ENCODE measurements around the gene PLCXD3. TPM values are rescaled to one million over a fixed set of nuclear protein-coding genes. Genes with fewer than 3 reads are reported as not detected.

The PLCXD3 gene
- total and polyA plus RNA-seq, 9 donors, result 0.05 to 0.23 (median 0.09) TPM

GRCh38 chr5:41364346-41364745 lies 146.1 kb downstream of the PLCXD3 start:
- Histone ChIP-seq H3K4me3 (ENCODE audit: low read length) (no peak overlapping the region), H3K36me3 (ENCODE audit: control insufficient read depth, insufficient read depth, low read length) (no peaks in the 10 kb centered on the region), H3K27ac (ENCODE audit: low read length) (no peak overlapping the region), H3K4me1 (ENCODE audit: control insufficient read depth, insufficient read depth, low read length) (peaks cover 3% of the 10 kb centered on the region), H3K27me3 (ENCODE audit: control insufficient read depth, insufficient read depth, low read length) (no peaks in the 10 kb centered on the region), H3K9me3 (replicated peaks; ENCODE audit: control insufficient read depth, low read depth, low read length) (no peaks in the 10 kb centered on the region)
- WGBS (ENCODE audit: insufficient coverage), result no CpG with 5 or more reads among the region's 1 CpG
- DNase-seq, result peak; percentile 84

DNA sequence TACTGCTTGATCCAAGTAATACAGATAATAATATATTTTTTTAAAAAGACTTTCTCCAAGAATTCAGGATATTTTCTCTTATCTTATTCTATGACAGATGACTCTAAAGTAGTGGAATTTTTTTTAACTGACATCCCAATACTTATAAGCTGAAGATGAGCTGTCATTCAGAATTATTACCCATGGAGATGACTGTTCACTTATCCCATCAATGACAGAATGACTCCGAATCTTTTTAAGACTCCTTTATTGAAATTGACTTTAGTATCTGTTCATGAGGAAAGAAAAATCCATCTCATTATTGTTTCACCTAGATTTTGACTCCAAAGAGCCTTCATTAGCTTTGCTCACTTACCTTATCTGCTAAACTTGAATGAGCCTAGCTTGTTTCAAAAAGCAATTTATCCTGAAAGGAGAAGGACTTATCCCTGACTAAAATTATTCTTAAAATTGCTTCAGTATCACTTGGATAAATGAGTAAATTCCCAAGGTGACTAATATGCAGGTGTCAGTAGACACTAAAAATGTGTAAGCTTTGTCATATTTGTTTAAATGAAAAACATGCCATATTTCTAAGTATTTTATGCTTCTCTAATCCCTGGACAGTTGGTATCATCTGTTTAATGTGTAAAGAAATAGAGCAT lies 146.9 kb downstream of the PLCXD3 start:
- Histone ChIP-seq H3K27ac (ENCODE audit: low read length) (no peak overlapping the region), H3K4me1 (ENCODE audit: control insufficient read depth, insufficient read depth, low read length) (peaks cover 3% of the 10 kb centered on the region), H3K36me3 (ENCODE audit: control insufficient read depth, insufficient read depth, low read length) (no peaks in the 10 kb centered on the region), H3K27me3 (ENCODE audit: control insufficient read depth, insufficient read depth, low read length) (no peaks in the 10 kb centered on the region), H3K4me3 (ENCODE audit: low read length) (no peak overlapping the region), H3K9me3 (replicated peaks; ENCODE audit: control insufficient read depth, low read depth, low read length) (no peaks in the 10 kb centered on the region)
- DNase-seq, result no peak
- no CpG with 5 or more reads among the region's 1 CpG for WGBS (ENCODE audit: insufficient coverage)

- H3K27ac ChIP-seq (ENCODE audit: low read length), result no peak overlapping the region
- no peaks in the 10 kb centered on the region for H3K36me3 ChIP-seq (ENCODE audit: control insufficient read depth, insufficient read depth, low read length)
- no peaks in the 10 kb centered on the region for H3K4me1 ChIP-seq (ENCODE audit: control insufficient read depth, insufficient read depth, low read length)
- H3K9me3 ChIP-seq (replicated peaks; ENCODE audit: control insufficient read depth, low read depth, low read length), result no peaks in the 10 kb centered on the region
- no peaks in the 10 kb centered on the region for H3K27me3 ChIP-seq (ENCODE audit: control insufficient read depth, insufficient read depth, low read length)
- DNase-seq, result no peak
- no peak overlapping the region for H3K4me3 ChIP-seq (ENCODE audit: low read length)
- WGBS (ENCODE audit: insufficient coverage), result 0% methylated on average over 1 of the region's 2 CpGs
These were observed 153.6 kb downstream of the PLCXD3 start for GRCh38 chr5:41356786-41357185.

DNA sequence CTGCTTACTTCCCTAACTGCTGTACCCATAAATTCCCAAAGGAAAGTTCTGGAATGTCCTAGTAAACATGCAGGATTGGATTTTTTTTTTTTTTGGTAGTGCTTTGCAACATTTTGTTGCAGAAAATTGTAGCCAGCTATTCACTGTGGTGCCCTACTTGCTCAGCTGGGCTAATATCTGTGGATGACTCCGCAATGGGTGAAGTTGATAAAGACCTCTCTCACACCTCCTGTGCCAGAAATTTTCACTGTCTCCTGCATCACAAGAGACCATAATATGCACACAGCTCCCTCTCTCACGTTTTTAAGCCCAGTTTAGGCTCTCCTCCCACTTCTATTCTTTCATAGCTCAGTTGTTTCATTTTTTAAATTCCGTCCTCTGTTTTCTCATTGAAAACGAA lies 160.6 kb downstream of the PLCXD3 start:
- 54% methylated on average over 2 of the region's 4 CpGs for WGBS (ENCODE audit: insufficient coverage)
- no peak overlapping the region for H3K27ac ChIP-seq (ENCODE audit: low read length)
- no peaks in the 10 kb centered on the region for H3K27me3 ChIP-seq (ENCODE audit: control insufficient read depth, insufficient read depth, low read length)
- H3K4me1 ChIP-seq (ENCODE audit: control insufficient read depth, insufficient read depth, low read length), result no peaks in the 10 kb centered on the region
- H3K4me3 ChIP-seq (ENCODE audit: low read length), result no peak overlapping the region
- H3K9me3 ChIP-seq (replicated peaks; ENCODE audit: control insufficient read depth, low read depth, low read length), result no peaks in the 10 kb centered on the region
- no peak for DNase-seq
- H3K36me3 ChIP-seq (ENCODE audit: control insufficient read depth, insufficient read depth, low read length), result no peaks in the 10 kb centered on the region

DNA sequence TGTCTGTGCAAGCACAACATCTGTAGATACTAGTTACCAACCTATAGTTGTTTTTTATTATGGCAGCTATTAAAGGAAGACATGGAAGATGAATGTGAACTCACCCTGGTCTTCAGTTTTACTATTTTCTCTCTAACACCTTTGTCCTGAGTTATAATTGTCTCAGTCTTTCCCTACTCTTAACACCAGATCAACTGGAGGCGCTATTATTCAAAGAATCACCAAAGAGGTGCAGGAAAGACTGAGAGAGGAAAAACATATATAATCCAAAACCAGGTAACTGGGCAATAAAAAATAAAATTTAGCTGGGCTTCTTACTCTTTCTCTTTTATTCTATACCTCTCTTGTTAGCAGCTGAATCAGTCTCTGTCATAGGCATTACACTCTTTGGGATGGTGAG lies 162.8 kb downstream of the PLCXD3 start:
- Histone ChIP-seq H3K27me3 (ENCODE audit: control insufficient read depth, insufficient read depth, low read length) (no peaks in the 10 kb centered on the region), H3K9me3 (replicated peaks; ENCODE audit: control insufficient read depth, low read depth, low read length) (no peaks in the 10 kb centered on the region), H3K27ac (ENCODE audit: low read length) (no peak overlapping the region), H3K4me1 (ENCODE audit: control insufficient read depth, insufficient read depth, low read length) (no peaks in the 10 kb centered on the region), H3K36me3 (ENCODE audit: control insufficient read depth, insufficient read depth, low read length) (no peaks in the 10 kb centered on the region), H3K4me3 (ENCODE audit: low read length) (no peak overlapping the region)
- DNase-seq, result no peak
- no CpG with 5 or more reads among the region's 1 CpG for WGBS (ENCODE audit: insufficient coverage)

DNA sequence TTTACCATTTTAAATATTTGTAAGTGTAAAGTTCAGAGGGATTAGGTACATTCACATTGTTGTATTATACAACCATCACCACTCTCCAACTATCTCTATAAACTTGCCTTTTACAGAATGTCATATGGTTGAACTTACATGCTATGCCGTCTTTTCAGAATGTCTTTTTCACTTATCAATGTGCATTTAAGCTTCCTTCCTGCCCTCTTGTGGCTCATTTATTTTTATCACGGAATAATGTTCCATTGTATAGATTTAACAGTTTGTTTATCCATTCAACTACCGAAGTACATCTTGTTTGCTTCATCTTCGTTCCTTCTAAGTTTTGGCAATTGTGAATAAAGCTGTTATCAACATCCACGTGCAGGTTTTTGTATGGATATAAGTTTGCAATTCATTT lies 163.8 kb downstream of the PLCXD3 start:
- Histone ChIP-seq H3K4me1 (ENCODE audit: control insufficient read depth, insufficient read depth, low read length) (no peaks in the 10 kb centered on the region), H3K9me3 (replicated peaks; ENCODE audit: control insufficient read depth, low read depth, low read length) (no peaks in the 10 kb centered on the region), H3K4me3 (ENCODE audit: low read length) (no peak overlapping the region), H3K27ac (ENCODE audit: low read length) (no peak overlapping the region), H3K27me3 (ENCODE audit: control insufficient read depth, insufficient read depth, low read length) (no peaks in the 10 kb centered on the region), H3K36me3 (ENCODE audit: control insufficient read depth, insufficient read depth, low read length) (no peaks in the 10 kb centered on the region)
- no peak for DNase-seq
- WGBS (ENCODE audit: insufficient coverage), result no CpG with 5 or more reads among the region's 5 CpGs

- Histone ChIP-seq H3K4me1 (ENCODE audit: control insufficient read depth, insufficient read depth, low read length) (no peaks in the 10 kb centered on the region), H3K36me3 (ENCODE audit: control insufficient read depth, insufficient read depth, low read length) (no peaks in the 10 kb centered on the region), H3K4me3 (ENCODE audit: low read length) (no peak overlapping the region), H3K27me3 (ENCODE audit: control insufficient read depth, insufficient read depth, low read length) (no peaks in the 10 kb centered on the region), H3K9me3 (replicated peaks; ENCODE audit: control insufficient read depth, low read depth, low read length) (no peaks in the 10 kb centered on the region), H3K27ac (ENCODE audit: low read length) (no peak overlapping the region)
- no CpG with 5 or more reads among the region's 1 CpG for WGBS (ENCODE audit: insufficient coverage)
- DNase-seq, result no peak
These were observed 165.1 kb downstream of the PLCXD3 start for GRCh38 chr5:41345295-41345694.

GRCh38 chr5:41339339-41339738 lies 171.1 kb downstream of the PLCXD3 start:
- no peaks in the 10 kb centered on the region for H3K9me3 ChIP-seq (replicated peaks; ENCODE audit: control insufficient read depth, low read depth, low read length)
- H3K36me3 ChIP-seq (ENCODE audit: control insufficient read depth, insufficient read depth, low read length), result no peaks in the 10 kb centered on the region
- no peak overlapping the region for H3K4me3 ChIP-seq (ENCODE audit: low read length)
- H3K27me3 ChIP-seq (ENCODE audit: control insufficient read depth, insufficient read depth, low read length), result no peaks in the 10 kb centered on the region
- no peak for DNase-seq
- no peaks in the 10 kb centered on the region for H3K4me1 ChIP-seq (ENCODE audit: control insufficient read depth, insufficient read depth, low read length)
- no peak overlapping the region for H3K27ac ChIP-seq (ENCODE audit: low read length)
- no CpG with 5 or more reads among the region's 1 CpG for WGBS (ENCODE audit: insufficient coverage)

DNA sequence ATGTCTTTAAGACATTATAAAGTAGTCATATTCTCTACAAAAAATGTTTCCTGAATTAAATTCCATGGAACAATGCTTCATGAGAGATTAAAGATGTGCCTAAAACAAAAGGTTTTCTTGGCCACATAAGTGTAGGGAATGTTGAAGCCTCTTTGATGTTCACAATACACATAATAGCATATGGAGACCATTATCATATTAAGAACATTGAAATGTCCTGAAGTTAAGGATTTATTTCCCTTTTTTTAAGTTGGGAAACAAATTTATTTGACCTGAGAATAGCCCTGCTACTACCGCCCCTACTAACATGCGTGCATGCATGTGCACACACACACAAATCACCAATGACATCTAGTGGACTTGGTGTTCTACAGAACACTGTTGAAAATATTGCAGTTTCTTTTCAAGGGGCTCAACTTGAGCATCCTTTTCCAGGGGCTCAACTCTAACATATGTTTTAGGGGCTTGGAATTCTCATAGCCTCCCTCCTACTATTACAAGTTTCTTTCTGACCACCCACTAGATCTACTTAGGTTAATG lies 172.2 kb downstream of the PLCXD3 start:
- H3K27ac ChIP-seq (ENCODE audit: low read length), result no peak overlapping the region
- no CpG with 5 or more reads among the region's 2 CpGs for WGBS (ENCODE audit: insufficient coverage)
- peak; percentile 65 for DNase-seq
- H3K4me3 ChIP-seq (ENCODE audit: low read length), result no peak overlapping the region
- H3K9me3 ChIP-seq (replicated peaks; ENCODE audit: control insufficient read depth, low read depth, low read length), result no peaks in the 10 kb centered on the region
- no peaks in the 10 kb centered on the region for H3K36me3 ChIP-seq (ENCODE audit: control insufficient read depth, insufficient read depth, low read length)
- no peaks in the 10 kb centered on the region for H3K4me1 ChIP-seq (ENCODE audit: control insufficient read depth, insufficient read depth, low read length)
- no peaks in the 10 kb centered on the region for H3K27me3 ChIP-seq (ENCODE audit: control insufficient read depth, insufficient read depth, low read length)

DNA sequence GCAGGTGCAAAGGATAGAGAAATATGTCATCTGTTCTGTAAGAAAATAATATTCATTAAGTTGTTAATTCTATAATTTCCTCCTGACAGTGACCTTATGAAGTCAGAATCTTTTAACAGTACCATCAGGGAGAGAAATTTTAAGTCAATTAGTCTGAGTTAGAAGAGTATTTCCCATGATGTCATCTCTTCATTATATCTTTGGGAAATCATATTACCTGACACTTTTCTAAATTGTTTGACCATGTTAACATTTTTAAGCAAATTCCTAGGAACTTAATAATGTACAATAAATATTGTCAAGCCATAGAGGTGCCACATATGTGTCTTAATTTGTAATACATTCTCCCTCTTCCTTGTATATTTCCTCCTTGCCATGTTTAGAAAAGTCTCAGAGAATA lies 172.7 kb downstream of the PLCXD3 start:
- no peak for DNase-seq
- Histone ChIP-seq H3K36me3 (ENCODE audit: control insufficient read depth, insufficient read depth, low read length) (no peaks in the 10 kb centered on the region), H3K4me3 (ENCODE audit: low read length) (no peak overlapping the region), H3K9me3 (replicated peaks; ENCODE audit: control insufficient read depth, low read depth, low read length) (no peaks in the 10 kb centered on the region), H3K27ac (ENCODE audit: low read length) (no peak overlapping the region), H3K27me3 (ENCODE audit: control insufficient read depth, insufficient read depth, low read length) (no peaks in the 10 kb centered on the region), H3K4me1 (ENCODE audit: control insufficient read depth, insufficient read depth, low read length) (no peaks in the 10 kb centered on the region)

DNA sequence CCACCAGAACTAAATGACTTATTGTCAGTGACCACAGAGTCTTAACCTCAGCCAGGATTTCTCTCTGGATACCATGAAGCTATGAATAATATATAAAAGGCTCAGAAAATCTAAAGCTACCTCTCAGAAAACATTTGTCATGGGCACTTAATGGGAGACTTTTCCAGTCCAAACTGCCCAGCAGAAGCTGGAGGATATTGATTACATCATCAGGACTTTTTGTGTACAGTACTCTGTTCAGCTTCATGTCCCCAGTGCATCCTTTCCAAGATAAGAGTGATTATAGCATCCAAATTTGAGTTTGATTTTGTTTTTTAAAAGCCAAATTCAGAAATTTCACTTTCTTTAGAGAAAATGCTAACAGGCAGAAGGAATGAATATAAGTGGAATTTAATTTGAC lies 173.2 kb downstream of the PLCXD3 start:
- no peaks in the 10 kb centered on the region for H3K9me3 ChIP-seq (replicated peaks; ENCODE audit: control insufficient read depth, low read depth, low read length)
- no peaks in the 10 kb centered on the region for H3K27me3 ChIP-seq (ENCODE audit: control insufficient read depth, insufficient read depth, low read length)
- no peaks in the 10 kb centered on the region for H3K36me3 ChIP-seq (ENCODE audit: control insufficient read depth, insufficient read depth, low read length)
- DNase-seq, result no peak
- no peaks in the 10 kb centered on the region for H3K4me1 ChIP-seq (ENCODE audit: control insufficient read depth, insufficient read depth, low read length)
- H3K27ac ChIP-seq (ENCODE audit: low read length), result no peak overlapping the region
- H3K4me3 ChIP-seq (ENCODE audit: low read length), result no peak overlapping the region

Measured in muscle of leg (tissue), 11 donors.